Mucosa of stomach (tissue), 1 donor: ENCODE results near the gene CCNK.
A peak's percentile ranks its signal among the peaks of the same experiment; 100 is the strongest.

Experiments
- H3K27me3 ChIP-seq: one replicate; pipeline ENCODE4 v1.7.0; 2013; ENCODE audit warnings: mild to moderate bottlenecking, low read length; ENCODE audit not compliant: control insufficient read depth, insufficient read depth
- H3K36me3 ChIP-seq: one replicate; pipeline ENCODE4 v1.7.0; 2013; ENCODE audit warnings: low read length; ENCODE audit not compliant: control insufficient read depth, insufficient read depth
- H3K4me1 ChIP-seq: one replicate; pipeline ENCODE4 v1.7.0; 2013; ENCODE audit warnings: mild to moderate bottlenecking, low read length; ENCODE audit not compliant: control insufficient read depth, insufficient read depth
- H3K4me3 ChIP-seq: one replicate; pipeline ENCODE4 v1.7.0; 2013; ENCODE audit warnings: low read length
- H3K9ac ChIP-seq: one replicate; pipeline ENCODE4 v1.7.0; 2013; ENCODE audit warnings: mild to moderate bottlenecking, low read length, moderate library complexity
- H3K9me3 ChIP-seq: one replicate; pipeline ENCODE4 v1.7.0; 2013; ENCODE audit warnings: mild to moderate bottlenecking, low read length, moderate library complexity; ENCODE audit not compliant: control insufficient read depth
- donor health status: Pancreatic carcinoma.

Gene CCNK

DNA sequence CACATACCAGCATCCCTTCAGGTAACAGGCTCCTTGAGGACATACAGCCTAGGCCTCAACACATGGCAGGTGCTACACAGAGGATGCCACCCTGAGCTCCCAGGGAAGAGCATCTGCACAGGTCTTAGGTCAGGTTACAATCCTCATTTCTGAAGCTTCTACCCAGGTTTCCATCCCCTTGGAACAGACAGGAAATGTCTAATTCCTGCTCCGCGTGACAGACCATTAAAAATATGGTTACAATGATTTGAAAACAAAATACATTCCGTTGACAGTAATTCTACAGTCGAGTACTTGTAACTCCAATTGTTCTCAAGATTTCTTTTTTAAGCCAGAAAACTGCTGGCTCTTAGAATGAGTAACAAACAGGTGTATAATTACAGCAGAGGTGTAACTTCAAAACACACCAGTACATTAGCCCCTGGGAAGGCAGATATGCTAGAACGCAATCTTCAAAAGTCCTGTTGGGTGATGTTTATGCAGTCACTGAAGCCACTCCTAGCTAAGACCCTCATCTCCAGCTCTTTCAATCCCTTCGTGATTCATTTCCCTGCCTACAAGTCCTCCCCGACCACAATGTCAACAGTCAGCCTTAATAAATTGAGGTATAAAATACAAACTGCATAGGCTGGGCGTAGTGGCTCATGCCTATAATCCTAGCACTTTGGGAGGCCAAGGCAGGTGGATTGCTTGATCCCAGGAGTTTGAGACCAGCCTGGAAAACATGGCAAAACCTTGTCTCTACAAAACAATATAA lies 12.2 kb upstream of the CCNK start:
- H3K27me3 ChIP-seq, result no peaks in the 10 kb centered on the region
- H3K9me3 ChIP-seq, result no peaks in the 10 kb centered on the region
- H3K4me1 ChIP-seq, result peaks cover 13% of the 10 kb centered on the region
- no peak overlapping the region for H3K9ac ChIP-seq
- no peak overlapping the region for H3K4me3 ChIP-seq
- no peaks in the 10 kb centered on the region for H3K36me3 ChIP-seq

DNA sequence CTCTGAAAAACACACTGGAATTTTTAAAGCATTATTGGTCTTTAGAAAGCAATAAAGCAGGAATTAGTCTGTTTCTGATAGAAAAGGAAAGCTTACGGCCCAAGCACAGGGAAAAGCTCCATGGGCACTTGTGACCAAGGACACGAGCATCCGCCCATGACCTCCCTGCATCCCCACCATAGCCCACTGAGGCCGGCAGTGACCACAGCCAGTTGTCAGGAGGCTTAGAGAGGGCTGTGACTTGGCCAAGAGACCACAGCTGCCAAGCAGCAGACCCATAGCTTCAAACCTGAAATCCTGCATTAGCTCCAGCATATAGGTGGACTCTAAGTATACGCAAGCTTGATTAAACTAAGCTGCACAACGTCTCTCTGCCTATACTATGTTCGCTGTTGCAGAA lies 9.5 kb upstream of the CCNK start:
- Histone ChIP-seq H3K36me3 (no peaks in the 10 kb centered on the region), H3K9ac (no peak overlapping the region), H3K4me3 (no peak overlapping the region), H3K9me3 (no peaks in the 10 kb centered on the region), H3K27me3 (no peaks in the 10 kb centered on the region), H3K4me1 (peaks cover 21% of the 10 kb centered on the region)

DNA sequence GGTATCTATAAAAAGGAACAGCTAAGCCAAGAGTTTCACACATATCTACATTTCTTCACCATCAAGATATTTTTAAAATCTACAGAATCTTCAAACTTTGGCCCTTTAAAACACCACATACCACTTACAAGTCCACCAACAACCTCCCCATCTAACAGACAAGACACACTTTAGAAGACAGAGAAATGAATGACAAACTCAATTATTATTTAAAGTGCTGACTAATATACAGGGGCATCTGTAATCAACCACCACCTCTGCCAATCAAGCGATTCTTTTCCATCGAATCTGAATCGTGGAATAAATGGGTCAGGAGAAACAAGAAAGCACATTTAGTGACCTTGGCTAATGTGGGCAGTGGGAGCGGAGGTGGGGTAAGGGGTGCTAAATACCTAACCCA lies 8.3 kb upstream of the CCNK start:
- Histone ChIP-seq H3K27me3 (no peaks in the 10 kb centered on the region), H3K4me1 (peaks cover 15% of the 10 kb centered on the region), H3K4me3 (no peak overlapping the region), H3K9me3 (no peaks in the 10 kb centered on the region), H3K9ac (no peak overlapping the region), H3K36me3 (no peaks in the 10 kb centered on the region)

DNA sequence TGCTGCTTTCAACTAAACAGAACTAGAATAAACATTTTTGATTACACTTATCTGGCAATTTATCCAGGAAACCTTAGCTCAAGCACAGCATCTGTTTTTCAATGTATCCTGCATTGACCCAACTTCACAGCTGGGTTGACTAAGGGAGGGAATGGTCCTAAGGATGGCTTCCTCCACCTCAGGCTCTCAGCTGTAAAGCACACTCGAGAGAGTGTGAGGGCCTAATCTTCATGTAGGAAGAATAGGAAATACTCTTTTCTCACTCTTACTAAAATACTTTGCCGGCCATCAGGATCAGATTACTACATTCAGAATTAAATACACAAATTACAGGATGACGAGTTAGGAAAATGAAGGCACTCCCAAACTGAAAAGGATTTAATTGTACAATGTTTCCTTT lies 7.8 kb upstream of the CCNK start:
- Histone ChIP-seq H3K4me3 (no peak overlapping the region), H3K36me3 (no peaks in the 10 kb centered on the region), H3K9ac (no peak overlapping the region), H3K4me1 (peaks cover 12% of the 10 kb centered on the region), H3K9me3 (no peaks in the 10 kb centered on the region), H3K27me3 (no peaks in the 10 kb centered on the region)

DNA sequence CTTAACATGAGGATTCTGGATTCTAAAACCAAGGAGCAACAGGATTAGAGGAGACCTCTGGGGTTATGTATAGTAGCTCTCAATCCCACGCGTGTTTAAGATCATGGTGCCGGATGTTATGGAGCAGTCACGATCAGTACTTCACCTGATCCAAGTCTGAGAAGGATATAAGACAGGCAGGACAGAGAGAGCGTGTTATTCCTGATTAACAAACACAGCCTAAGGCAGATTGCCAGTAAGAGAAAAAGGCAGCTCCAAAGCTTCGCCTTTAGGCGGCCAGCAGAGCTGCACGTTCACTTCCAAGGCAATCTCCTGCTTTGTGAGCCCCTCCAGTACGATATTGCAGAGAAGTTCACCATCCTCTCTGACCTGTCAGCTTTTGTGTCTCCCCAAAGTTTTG lies 6.0 kb upstream of the CCNK start:
- no peaks in the 10 kb centered on the region for H3K36me3 ChIP-seq

DNA sequence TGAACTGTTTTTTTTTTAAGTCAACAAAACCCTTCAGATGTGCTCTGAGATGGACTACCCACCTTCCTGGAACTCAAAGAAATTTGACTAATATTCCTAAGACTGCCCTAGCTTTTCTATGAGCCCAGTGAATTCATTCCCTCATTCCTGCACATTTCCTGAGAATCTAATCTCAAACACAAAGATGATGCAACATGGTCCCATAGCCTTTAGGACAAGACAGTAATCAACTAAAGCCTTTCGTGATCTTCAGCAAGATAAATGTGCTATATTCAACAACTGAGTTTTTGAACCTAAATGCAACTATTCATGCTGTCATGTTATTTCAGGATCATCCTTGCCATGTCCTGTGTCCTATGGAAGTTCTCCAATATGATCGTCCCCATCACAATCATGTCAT lies 5.5 kb upstream of the CCNK start:
- Histone ChIP-seq H3K4me3 (no peak overlapping the region), H3K36me3 (no peaks in the 10 kb centered on the region), H3K9me3 (no peaks in the 10 kb centered on the region), H3K9ac (no peak overlapping the region), H3K27me3 (no peaks in the 10 kb centered on the region), H3K4me1 (peaks cover 18% of the 10 kb centered on the region)

More for the DNA sequence above, 6.0 kb upstream of the CCNK start:
- H3K9me3 ChIP-seq, result no peaks in the 10 kb centered on the region
- H3K4me3 ChIP-seq, result no peak overlapping the region
- H3K27me3 ChIP-seq, result no peaks in the 10 kb centered on the region
- H3K9ac ChIP-seq, result no peak overlapping the region
- H3K4me1 ChIP-seq, result peaks cover 18% of the 10 kb centered on the region

DNA sequence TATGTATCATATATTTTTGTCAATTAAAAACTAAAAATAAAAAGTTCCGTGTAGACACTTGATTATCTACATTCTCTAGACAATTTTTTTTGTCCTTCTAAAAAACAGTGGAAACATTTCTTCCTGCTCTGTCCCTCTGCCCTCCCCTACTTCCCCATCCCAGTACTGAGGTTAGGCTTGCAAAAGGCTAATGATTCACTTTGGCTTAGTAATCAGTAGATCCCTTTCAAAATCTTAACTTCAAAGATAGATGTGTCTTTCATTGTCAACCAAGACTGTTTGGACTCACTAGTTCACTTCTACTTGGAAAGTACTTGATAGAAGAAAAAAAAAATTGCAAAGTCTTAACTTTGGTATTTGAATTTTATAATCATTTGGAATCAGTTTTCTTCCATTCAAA lies 4.3 kb upstream of the CCNK start:
- H3K9me3 ChIP-seq, result no peaks in the 10 kb centered on the region
- H3K36me3 ChIP-seq, result no peaks in the 10 kb centered on the region
- no peak overlapping the region for H3K9ac ChIP-seq
- peaks cover 18% of the 10 kb centered on the region for H3K4me1 ChIP-seq
- no peak overlapping the region for H3K4me3 ChIP-seq
- H3K27me3 ChIP-seq, result no peaks in the 10 kb centered on the region

DNA sequence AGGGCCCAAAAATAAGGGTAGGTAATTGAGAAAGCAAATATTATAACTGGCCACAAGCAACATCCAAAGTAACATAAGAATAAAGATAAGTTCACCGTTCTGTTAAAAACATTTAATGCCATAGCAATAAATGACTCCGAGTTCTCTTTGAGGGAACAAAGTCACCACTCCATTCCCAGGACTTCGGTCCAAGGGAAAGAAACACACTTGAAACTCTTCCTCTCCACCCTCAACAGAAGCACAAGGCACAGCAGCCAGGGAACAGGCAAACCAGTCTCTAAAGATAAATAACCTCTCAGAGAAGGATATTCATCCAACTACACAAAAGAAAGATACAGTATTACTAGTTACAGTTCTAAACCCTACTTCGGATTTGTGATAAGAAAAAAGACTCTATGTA lies 3.1 kb upstream of the CCNK start:
- Histone ChIP-seq H3K4me1 (peaks cover 24% of the 10 kb centered on the region), H3K4me3 (no peak overlapping the region), H3K36me3 (no peaks in the 10 kb centered on the region), H3K27me3 (no peaks in the 10 kb centered on the region), H3K9me3 (no peaks in the 10 kb centered on the region), H3K9ac (no peak overlapping the region)

DNA sequence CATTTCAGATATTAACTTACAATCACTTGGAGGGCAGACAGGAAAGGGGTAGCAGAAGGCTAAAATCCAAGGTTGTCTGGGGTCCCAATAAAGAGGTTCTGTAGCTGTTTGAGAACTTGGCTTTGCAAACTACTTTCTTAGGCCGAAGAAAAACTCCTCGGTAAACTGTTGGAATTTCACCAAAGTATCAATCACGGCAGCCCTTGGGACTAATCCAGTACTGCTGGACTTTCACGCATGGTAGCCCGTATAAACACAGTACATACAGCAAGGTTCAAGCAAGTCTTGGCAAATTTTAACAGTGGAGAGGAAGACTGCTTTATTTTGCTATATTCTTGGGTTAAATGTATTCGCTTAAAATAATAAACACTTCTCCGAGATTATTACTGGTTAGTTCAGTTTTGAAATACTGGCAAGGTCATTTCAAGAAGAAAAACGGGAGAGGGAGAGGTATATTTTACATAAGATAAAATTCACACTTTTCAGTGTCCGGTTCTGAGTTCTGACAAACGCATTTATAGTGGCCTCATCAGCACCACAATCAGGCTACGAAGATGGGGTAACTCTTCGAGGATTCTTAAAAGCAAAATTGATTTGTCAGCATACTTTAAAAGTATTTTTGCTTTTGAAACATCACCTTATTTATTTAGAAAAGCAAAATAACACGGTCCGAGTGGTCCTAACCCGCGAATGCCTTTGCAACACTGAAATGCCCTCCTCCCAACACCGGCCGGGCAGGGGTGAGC lies 1.9 kb upstream of the CCNK start:
- Histone ChIP-seq H3K4me1 (peaks cover 24% of the 10 kb centered on the region), H3K4me3 (peak overlapping the region; percentile 48)

DNA sequence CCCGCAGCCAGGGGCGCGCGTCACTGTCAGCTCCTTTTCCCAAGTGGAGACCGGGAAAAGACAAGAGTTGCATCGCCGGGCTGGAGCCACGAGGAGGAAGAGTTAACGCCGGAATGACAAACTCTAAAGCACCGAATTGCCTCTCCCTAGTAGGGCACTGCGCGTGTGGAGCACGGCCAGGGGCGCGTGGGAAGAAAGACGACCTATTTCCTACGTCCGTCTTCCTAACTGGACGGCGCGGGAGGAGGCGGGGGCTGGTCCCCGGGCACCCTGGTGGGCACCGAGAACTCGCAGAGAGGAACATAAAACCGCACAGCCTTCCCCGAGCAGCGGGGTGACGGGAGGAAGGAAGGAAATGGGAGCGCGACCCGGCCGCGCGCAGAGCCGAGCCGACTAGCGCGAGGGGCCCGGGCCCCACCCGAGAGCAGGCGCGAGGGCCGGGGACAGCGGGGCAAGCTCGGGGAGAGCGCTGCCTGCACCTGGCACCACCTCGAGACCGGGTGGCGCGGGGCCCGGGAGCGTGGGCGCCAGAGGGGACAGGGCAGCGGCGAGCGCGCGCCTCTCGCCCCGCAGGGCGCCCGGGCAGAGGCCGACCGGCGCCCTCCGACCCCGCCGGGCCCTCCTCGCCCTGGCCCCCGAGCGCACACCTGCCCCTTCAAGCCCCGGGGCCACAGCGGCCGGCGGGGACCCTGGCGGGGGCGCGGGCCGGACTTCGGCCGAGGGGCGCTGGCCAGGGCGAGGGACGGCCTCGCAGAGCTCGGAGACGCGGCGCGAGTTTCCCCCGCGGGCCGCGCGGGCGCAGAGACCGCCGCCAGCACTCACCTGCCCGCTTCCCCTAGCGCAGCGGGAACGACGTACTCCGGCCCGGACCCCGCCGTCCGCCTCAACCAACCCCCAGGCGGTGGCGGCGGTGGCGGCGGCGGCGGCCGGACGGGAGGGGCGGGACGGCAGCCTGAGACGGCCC lies 1.0 kb upstream of the CCNK start, which contains the start of gene SETD3:
TSS of gene SETD3 (minus strand) at position 954 of the 964 bp plus-strand sequence. CDS start 15,054 bp downstream, outside the sequence.
- H3K9me3 ChIP-seq, result no peaks in the 10 kb centered on the region
- H3K36me3 ChIP-seq, result no peaks in the 10 kb centered on the region
- H3K9ac ChIP-seq, result peak within 1 kb of the TSS; percentile 92
- H3K27me3 ChIP-seq, result no peaks in the 10 kb centered on the region
- peak within 1 kb of the TSS; percentile 71 for H3K4me3 ChIP-seq
- peaks cover 21% of the 10 kb centered on the region for H3K4me1 ChIP-seq

More for the DNA sequence above, 1.9 kb upstream of the CCNK start:
- no peaks in the 10 kb centered on the region for H3K36me3 ChIP-seq
- H3K27me3 ChIP-seq, result no peaks in the 10 kb centered on the region
- peak overlapping the region; percentile 64 for H3K9ac ChIP-seq
- H3K9me3 ChIP-seq, result no peaks in the 10 kb centered on the region

DNA sequence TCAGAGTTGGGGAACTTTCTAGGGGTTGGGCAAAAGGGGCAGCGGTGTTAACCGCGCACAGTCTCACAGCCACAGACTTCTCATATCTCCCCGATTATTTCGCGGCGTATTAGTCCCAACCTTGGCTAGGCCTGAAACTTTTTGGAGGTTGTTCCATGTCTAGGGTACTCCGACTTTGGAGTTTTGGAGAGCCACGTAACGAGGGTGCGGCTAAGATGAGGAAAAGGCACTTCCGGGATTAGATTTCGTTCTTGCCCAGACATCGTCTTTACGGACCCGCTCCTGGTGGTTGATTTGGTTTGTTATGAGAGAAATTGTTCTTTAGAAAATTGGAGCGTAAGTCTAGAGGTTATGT lies 513 bp downstream of the CCNK start:
- Histone ChIP-seq H3K4me1 (peaks cover 15% of the 10 kb centered on the region), H3K27me3 (no peaks in the 10 kb centered on the region), H3K36me3 (no peaks in the 10 kb centered on the region), H3K9ac (peak overlapping the region; percentile 92), H3K9me3 (no peaks in the 10 kb centered on the region), H3K4me3 (peak overlapping the region; percentile 71)
